A673 (cell line): ENCODE results near the gene MED27. TPM values are rescaled to one million over a fixed set of nuclear protein-coding genes. Genes with fewer than 3 reads are reported as not detected.

Experiments used
- BruUV-seq: library from RNA; stranded (reverse); fragments of 400-500 nt; replicated peaks from 2 replicates; lab custom pipeline; 2021; lab: Mats Ljungman, UMichigan
- CTCF ChIA-PET: fragments of 300-600 bp; sonication (Branson Sonifier 250); formaldehyde crosslinking; loops from one replicate; lab custom pipeline; 2022; ENCODE audit warnings: antibody characterized with exemption; lab: Charles Lee
- POLR2A ChIA-PET: fragments of 300-600 bp; sonication (Branson Sonifier 250); formaldehyde crosslinking; loops from one replicate; lab custom pipeline; 2022; ENCODE audit warnings: antibody characterized with exemption; ENCODE audit not compliant: low non-redundant PET; lab: Charles Lee
- DNase-seq: peaks from one replicate; pipeline ENCODE4 v3.0.0-alpha.2; 2015; ENCODE audit warnings: low spot score
- H3K27ac ChIP-seq: fragments of 200-600 bp; sonication (generic); 2 replicates; pipeline ENCODE4 v1.5.1; 2016; ENCODE audit warnings: mixed run types, low read depth, mild to moderate bottlenecking, mixed read lengths, antibody characterized with exemption, low read length; ENCODE audit not compliant: poor library complexity, severe bottlenecking
- H3K27me3 ChIP-seq: fragments of 200-600 bp; sonication (generic); replicated peaks from 2 replicates; pipeline ENCODE4 v1.6.1; 2017; ENCODE audit warnings: mixed run types, low read depth, mild to moderate bottlenecking, mixed read lengths, antibody characterized with exemption, low read length; ENCODE audit not compliant: insufficient read depth, poor library complexity
- H3K36me3 ChIP-seq: fragments of 200-600 bp; sonication (generic); 2 replicates; pipeline ENCODE4 v1.6.1; 2016; ENCODE audit warnings: mixed run types, mild to moderate bottlenecking, mixed read lengths, antibody characterized with exemption, low read length; ENCODE audit not compliant: insufficient read depth, poor library complexity, severe bottlenecking
- H3K4me1 ChIP-seq: fragments of 200-600 bp; sonication (generic); 2 replicates; pipeline ENCODE4 v1.6.1; 2017; ENCODE audit warnings: mixed run types, mild to moderate bottlenecking, mixed read lengths, antibody characterized with exemption, low read length; ENCODE audit not compliant: insufficient read depth, poor library complexity, severe bottlenecking
- H3K4me3 ChIP-seq: fragments of 200-600 bp; sonication (generic); 2 replicates; pipeline ENCODE4 v1.5.1; 2016; ENCODE audit warnings: low read depth, mixed run types, mild to moderate bottlenecking, mixed read lengths, low read length; ENCODE audit not compliant: poor library complexity, severe bottlenecking
- H3K9me3 ChIP-seq: fragments of 200-600 bp; sonication (generic); 2 replicates; pipeline ENCODE4 v1.6.1; 2016; ENCODE audit warnings: mixed run types, low read depth, mild to moderate bottlenecking, mixed read lengths, antibody characterized with exemption, low read length; ENCODE audit not compliant: poor library complexity, severe bottlenecking
- CTCF ChIP-seq: fragments of 300-800, 200-600 bp; sonication (generic); conservative IDR thresholded peaks from 2 replicates; pipeline ENCODE4 v1.5.1; 2017; ENCODE audit warnings: low read depth, mild to moderate bottlenecking, antibody characterized with exemption, low read length, moderate library complexity, mixed read lengths
- EZH2 ChIP-seq: fragments of 200-600 bp; sonication (generic); IDR thresholded peaks from 2 replicates; pipeline ENCODE4 v1.6.1; 2017; ENCODE audit warnings: borderline replicate concordance, low read depth, mild to moderate bottlenecking, mixed read lengths, antibody characterized with exemption, low read length; ENCODE audit not compliant: poor library complexity, severe bottlenecking
- intact Hi-C: fragments of 100-400 bp; cut with micrococcal nuclease; formaldehyde crosslinking; loops from one replicate; pipeline ENCODE4 v1.10.0; 2022; ENCODE audit not compliant: unreplicated experiment
- total RNA-seq: library from RNA; stranded (reverse); gene quantifications from 2 replicates; pipeline ENCODE4 v1.2.3, GENCODE V29; 2021

The MED27 gene
- total RNA-seq, 1 experiment from 2014 or later, result 45.4 TPM

DNA sequence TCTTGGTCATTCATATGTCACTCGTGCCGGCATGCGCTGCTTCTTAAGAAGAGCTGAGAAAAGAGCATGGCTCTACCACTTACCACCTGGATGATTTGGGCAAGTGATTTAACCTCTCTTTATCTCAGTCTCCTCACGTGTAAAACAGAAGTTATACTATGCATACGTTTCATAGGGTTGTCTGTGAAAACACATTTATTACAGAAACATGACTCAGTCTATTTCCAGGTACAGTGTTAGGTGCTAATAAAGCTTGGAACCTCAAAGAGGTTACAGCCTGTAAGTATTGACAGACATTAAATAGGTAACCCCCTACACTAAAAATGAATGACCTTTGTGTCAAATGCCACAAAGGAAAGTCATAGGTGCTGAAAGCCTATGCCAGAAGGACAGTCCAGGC is 43.1 kb downstream of the MED27 start:
- no peak for TF ChIP-seq EZH2
- TF ChIP-seq CTCF, result no peak
- no peaks in the 10 kb centered on the region for H3K9me3 ChIP-seq
- BruUV-seq, result no TSS peak
- H3K36me3 ChIP-seq, result no peaks in the 10 kb centered on the region
- DNase-seq, result no peak
- POLR2A ChIA-PET, result no interaction called here
- H3K4me1 ChIP-seq, result peaks cover 12% of the 10 kb centered on the region
- no peaks in the 10 kb centered on the region for H3K27me3 ChIP-seq
- CTCF ChIA-PET, result no interaction called here
- no peak overlapping the region for H3K4me3 ChIP-seq
- no peak overlapping the region for H3K27ac ChIP-seq
- intact Hi-C loops, result no loop called here

GRCh38 chr9:132035679-132036078 is 44.0 kb downstream of the MED27 start:
- no peaks in the 10 kb centered on the region for H3K9me3 ChIP-seq
- no peak overlapping the region for H3K27ac ChIP-seq
- intact Hi-C loops, result no loop called here
- no peak overlapping the region for H3K4me3 ChIP-seq
- CTCF ChIA-PET, result no interaction called here
- no TSS peak for BruUV-seq
- DNase-seq, result no peak
- TF ChIP-seq EZH2, result no peak
- no peak for TF ChIP-seq CTCF
- H3K36me3 ChIP-seq, result no peaks in the 10 kb centered on the region
- H3K4me1 ChIP-seq, result peaks cover 12% of the 10 kb centered on the region
- H3K27me3 ChIP-seq, result no peaks in the 10 kb centered on the region
- POLR2A ChIA-PET, result no interaction called here

GRCh38 chr9:132032238-132032950 is 47.3 kb downstream of the MED27 start:
- no peak overlapping the region for H3K4me3 ChIP-seq
- H3K4me1 ChIP-seq, result peaks cover 20% of the 10 kb centered on the region
- no peaks in the 10 kb centered on the region for H3K36me3 ChIP-seq
- H3K27me3 ChIP-seq, result no peaks in the 10 kb centered on the region
- no peak overlapping the region for H3K27ac ChIP-seq
- H3K9me3 ChIP-seq, result no peaks in the 10 kb centered on the region
- BruUV-seq, result no TSS peak
- ChIA-PET CTCF (no interaction called here), POLR2A (no interaction called here)
- peak; percentile 40 for DNase-seq
- TF ChIP-seq EZH2, result no peak
- no peak for TF ChIP-seq CTCF
- intact Hi-C loops, result no loop called here
